Measurements from ENCODE around the gene ALPP. TPM values are rescaled to one million over a fixed set of nuclear protein-coding genes. Genes with fewer than 3 reads are reported as not detected.
A peak's percentile ranks its signal among the peaks of the same experiment; 100 is the strongest.
"Not testable (repeated sequence)": the region's sequence is repeated elsewhere in the genome, so short reads cannot be mapped to it uniquely, and the experiment has no call there.

The ALPP gene
- total and polyA plus RNA-seq, 7 donors, result not detected

GRCh38 chr2:232335859-232336215, 42.7 kb upstream of the ALPP start:
- 86 to 93% (median 93%) methylated on average over 3 to 4 of the region's 4 CpGs for WGBS, 3 donors
- Histone ChIP-seq H3K27me3 (ENCODE audit: insufficient read depth in 3 of 3, low read length in 2 of 3) (no peaks in the 10 kb centered on the region), H3K27ac (no peak overlapping the region), H3K36me3 (ENCODE audit: insufficient read depth in 1 of 2, low read depth in 1 of 2) (no peaks in the 10 kb centered on the region), H3K4me3 (no peak overlapping the region), H3K4me1 (no peaks in the 10 kb centered on the region), H3K9me3 (no peaks in the 10 kb centered on the region)
- DNase-seq, result peak in 1 of 2 donors; percentile 34
- TF ChIP-seq CTCF (IDR thresholded peaks at IDR 0.05), result no peak
- ATAC-seq, result no peak
- intact Hi-C loops (cut with DNase I), result loop anchor here (5.0 to 10.0 kb wide), 2 partner anchors 96 to 99 kb away; no protein-coding TSS in a partner anchor

GRCh38 chr2:232336241-232336736, 42.3 kb upstream of the ALPP start:
- WGBS, 3 donors, result 94 to 96% (median 95%) methylated on average over 13 to 15 of the region's 15 CpGs
- H3K27ac ChIP-seq, result no peak overlapping the region
- H3K4me3 ChIP-seq, result no peak overlapping the region
- no peaks in the 10 kb centered on the region for H3K9me3 ChIP-seq
- H3K4me1 ChIP-seq, result no peaks in the 10 kb centered on the region
- intact Hi-C loops (cut with DNase I), result loop anchor here (5.0 to 10.0 kb wide), 2 partner anchors 96 to 99 kb away; no protein-coding TSS in a partner anchor
- no peak for ATAC-seq
- no peak for TF ChIP-seq CTCF (IDR thresholded peaks at IDR 0.05)
- H3K27me3 ChIP-seq (ENCODE audit: insufficient read depth in 3 of 3, low read length in 2 of 3), result no peaks in the 10 kb centered on the region
- H3K36me3 ChIP-seq (ENCODE audit: insufficient read depth in 1 of 2, low read depth in 1 of 2), result no peaks in the 10 kb centered on the region
- peak in 1 of 2 donors; percentile 34 for DNase-seq

DNA sequence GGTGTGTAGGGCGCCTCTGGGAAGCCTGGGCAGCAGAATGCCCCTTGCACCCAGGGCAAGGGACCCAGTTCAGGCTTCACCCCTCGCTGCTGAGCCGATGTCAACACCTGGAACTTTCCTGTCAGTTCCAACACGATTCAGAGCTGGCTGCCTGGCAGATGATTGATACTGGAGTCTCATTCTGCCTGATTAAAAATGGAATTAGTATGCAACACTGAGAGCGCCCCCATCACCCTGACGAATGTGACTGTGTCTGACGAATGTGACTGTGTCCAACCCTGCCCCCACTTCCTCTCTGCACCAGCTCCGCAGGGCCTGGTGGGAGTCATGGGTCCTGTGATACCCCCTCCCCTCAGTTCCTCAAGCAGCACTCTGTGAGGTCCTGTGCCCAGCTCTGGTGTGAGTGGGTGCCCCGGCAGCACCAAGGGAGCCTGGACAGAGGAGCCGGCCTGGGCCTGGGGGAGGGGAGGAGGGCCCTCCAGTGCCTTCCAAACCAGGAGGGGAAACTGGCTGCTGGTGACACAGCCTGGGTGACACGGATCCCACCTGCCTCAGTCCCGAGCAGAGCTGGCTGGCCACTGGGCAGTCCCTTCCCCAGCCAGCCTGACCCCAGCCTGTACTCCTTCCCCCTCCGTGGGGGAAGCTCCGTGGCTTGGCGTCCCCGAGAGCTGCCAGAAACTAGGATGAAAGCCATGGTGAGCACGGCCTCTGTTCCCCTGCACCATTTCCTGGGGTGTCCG, 41.4 kb upstream of the ALPP start:
- peak in 1 of 2 donors; percentile 39 for DNase-seq
- intact Hi-C loops (cut with DNase I), result loop anchor here (5.0 to 10.0 kb wide), 2 partner anchors 95 to 98 kb away; no protein-coding TSS in a partner anchor
- H3K27ac ChIP-seq, result no peak overlapping the region
- H3K4me1 ChIP-seq, result no peaks in the 10 kb centered on the region
- H3K4me3 ChIP-seq, result no peak overlapping the region
- no peaks in the 10 kb centered on the region for H3K36me3 ChIP-seq (ENCODE audit: insufficient read depth in 1 of 2, low read depth in 1 of 2)
- no peak for ATAC-seq
- no peaks in the 10 kb centered on the region for H3K9me3 ChIP-seq
- no peaks in the 10 kb centered on the region for H3K27me3 ChIP-seq (ENCODE audit: insufficient read depth in 3 of 3, low read length in 2 of 3)
- no peak for TF ChIP-seq CTCF (IDR thresholded peaks at IDR 0.05)
- 72 to 86% (median 79%) methylated on average over 16 to 18 of the region's 18 CpGs for WGBS, 3 donors

- not testable (repeated sequence) for H3K27ac ChIP-seq; H3K9me3 ChIP-seq; H3K36me3 ChIP-seq (ENCODE audit: insufficient read depth in 1 of 2, low read depth in 1 of 2); H3K4me3 ChIP-seq; H3K27me3 ChIP-seq (ENCODE audit: insufficient read depth in 3 of 3, low read length in 2 of 3); H3K4me1 ChIP-seq
- 68 to 100% (median 75%) methylated on average over 4 to 12 of the region's 16 CpGs for WGBS, 3 donors
- ATAC-seq, result peak in 2 of 4 donors; percentile 22 to 28
- intact Hi-C loops (cut with DNase I), result loop anchor here (5.0 to 10.0 kb wide), 2 partner anchors 94 to 97 kb away; no protein-coding TSS in a partner anchor
- peak in 1 of 2 donors; percentile 30 for DNase-seq
Measured at GRCh38 chr2:232338094-232338758, 40.3 kb upstream of the ALPP start.

- ATAC-seq, result peak in 1 of 4 donors; percentile 1
- Histone ChIP-seq H3K36me3 (ENCODE audit: insufficient read depth in 1 of 2, low read depth in 1 of 2) (no peaks in the 10 kb centered on the region), H3K9me3 (no peaks in the 10 kb centered on the region), H3K27me3 (ENCODE audit: insufficient read depth in 3 of 3, low read length in 2 of 3) (peaks cover 0 to under 1% (median 0%) of the 10 kb centered on the region in 3 donors), H3K4me3 (no peak overlapping the region), H3K4me1 (no peaks in the 10 kb centered on the region), H3K27ac (no peak overlapping the region)
- WGBS, 3 donors, result 83 to 91% (median 87%) methylated on average over 6 to 7 of the region's 7 CpGs
- TF ChIP-seq CTCF (IDR thresholded peaks at IDR 0.05), result no peak
- peak in 1 of 2 donors; percentile 37 for DNase-seq
- intact Hi-C loops (cut with DNase I), result loop anchor here (5.0 to 10.0 kb wide), 2 partner anchors 94 to 96 kb away; no protein-coding TSS in a partner anchor
Measured at GRCh38 chr2:232338759-232339106, 39.8 kb upstream of the ALPP start.

All from psoas muscle (tissue), 8 donors.